ENCODE results near the gene CREBZF. TPM values are rescaled to one million over a fixed set of nuclear protein-coding genes. Genes with fewer than 3 reads are reported as not detected.
"Not testable (repeated sequence)": the region's sequence is repeated elsewhere in the genome, so short reads cannot be mapped to it uniquely, and the experiment has no call there.

Gene CREBZF
- total RNA-seq, 1 donor from 2014 or later: 42.8 TPM

DNA sequence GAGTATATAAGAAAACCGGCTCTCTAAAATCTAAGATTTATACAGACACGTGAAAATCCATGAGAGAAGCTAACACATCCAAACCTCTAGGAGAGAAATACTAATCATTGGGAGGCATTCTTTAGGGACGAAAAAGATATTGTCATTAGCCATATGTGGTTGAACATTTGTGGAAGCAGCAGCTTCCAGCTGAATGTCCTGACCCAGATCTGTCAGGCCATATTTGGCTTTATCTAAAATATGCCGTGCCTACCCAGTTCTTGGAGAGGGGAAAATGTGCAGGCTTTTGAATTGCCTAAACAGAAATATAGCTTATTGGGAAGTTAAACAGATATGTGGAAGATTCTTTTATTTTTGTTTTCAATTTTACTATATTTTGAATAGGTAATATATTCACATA lies 14.6 kb upstream of the CREBZF start:
- H3K9me3 ChIP-seq: no peaks in the 10 kb centered on the region
- H3K27me3 ChIP-seq: no peaks in the 10 kb centered on the region
- H3K27ac ChIP-seq: no peak overlapping the region
- H3K4me3 ChIP-seq: no peak overlapping the region
- ATAC-seq: no peak
- TF ChIP-seq, protein P1, sequence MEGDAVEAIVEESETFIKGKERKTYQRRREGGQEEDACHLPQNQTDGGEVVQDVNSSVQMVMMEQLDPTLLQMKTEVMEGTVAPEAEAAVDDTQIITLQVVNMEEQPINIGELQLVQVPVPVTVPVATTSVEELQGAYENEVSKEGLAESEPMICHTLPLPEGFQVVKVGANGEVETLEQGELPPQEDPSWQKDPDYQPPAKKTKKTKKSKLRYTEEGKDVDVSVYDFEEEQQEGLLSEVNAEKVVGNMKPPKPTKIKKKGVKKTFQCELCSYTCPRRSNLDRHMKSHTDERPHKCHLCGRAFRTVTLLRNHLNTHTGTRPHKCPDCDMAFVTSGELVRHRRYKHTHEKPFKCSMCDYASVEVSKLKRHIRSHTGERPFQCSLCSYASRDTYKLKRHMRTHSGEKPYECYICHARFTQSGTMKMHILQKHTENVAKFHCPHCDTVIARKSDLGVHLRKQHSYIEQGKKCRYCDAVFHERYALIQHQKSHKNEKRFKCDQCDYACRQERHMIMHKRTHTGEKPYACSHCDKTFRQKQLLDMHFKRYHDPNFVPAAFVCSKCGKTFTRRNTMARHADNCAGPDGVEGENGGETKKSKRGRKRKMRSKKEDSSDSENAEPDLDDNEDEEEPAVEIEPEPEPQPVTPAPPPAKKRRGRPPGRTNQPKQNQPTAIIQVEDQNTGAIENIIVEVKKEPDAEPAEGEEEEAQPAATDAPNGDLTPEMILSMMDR (IDR thresholded peaks at IDR 0.05): no peak
- peaks cover 13% of the 10 kb centered on the region for H3K4me1 ChIP-seq
- H3K36me3 ChIP-seq: no peaks in the 10 kb centered on the region
- intact Hi-C loops (cut with DNase I): no loop called here
- DNase-seq: no peak

DNA sequence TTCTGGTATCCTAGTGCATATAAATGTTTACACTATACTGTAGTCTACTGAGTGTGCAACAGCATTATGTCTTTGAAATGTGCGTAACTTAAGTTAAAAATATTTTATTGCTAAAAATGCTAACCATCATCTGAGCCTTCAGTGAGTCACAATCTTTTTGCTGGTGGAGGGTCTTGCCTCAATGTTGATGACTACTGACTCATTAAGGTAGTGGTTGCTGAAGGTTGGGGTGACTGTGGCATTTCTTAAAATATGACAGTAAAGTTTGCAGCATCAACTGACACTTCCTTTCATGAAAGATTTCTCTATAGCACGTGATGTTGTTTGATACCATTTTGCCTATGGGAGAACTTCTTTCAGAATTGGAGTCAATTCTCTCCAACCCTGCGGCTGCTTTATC lies 8.5 kb upstream of the CREBZF start:
- Histone ChIP-seq H3K4me1 (no peaks in the 10 kb centered on the region), H3K27me3 (no peaks in the 10 kb centered on the region), H3K36me3 (no peaks in the 10 kb centered on the region), H3K9me3 (no peaks in the 10 kb centered on the region), H3K4me3 (no peak overlapping the region), H3K27ac (no peak overlapping the region)
- DNase-seq (no peak), ATAC-seq (no peak)
- intact Hi-C loops (cut with DNase I): no loop called here
- TF ChIP-seq, protein P1 (IDR thresholded peaks at IDR 0.05): no peak

DNA sequence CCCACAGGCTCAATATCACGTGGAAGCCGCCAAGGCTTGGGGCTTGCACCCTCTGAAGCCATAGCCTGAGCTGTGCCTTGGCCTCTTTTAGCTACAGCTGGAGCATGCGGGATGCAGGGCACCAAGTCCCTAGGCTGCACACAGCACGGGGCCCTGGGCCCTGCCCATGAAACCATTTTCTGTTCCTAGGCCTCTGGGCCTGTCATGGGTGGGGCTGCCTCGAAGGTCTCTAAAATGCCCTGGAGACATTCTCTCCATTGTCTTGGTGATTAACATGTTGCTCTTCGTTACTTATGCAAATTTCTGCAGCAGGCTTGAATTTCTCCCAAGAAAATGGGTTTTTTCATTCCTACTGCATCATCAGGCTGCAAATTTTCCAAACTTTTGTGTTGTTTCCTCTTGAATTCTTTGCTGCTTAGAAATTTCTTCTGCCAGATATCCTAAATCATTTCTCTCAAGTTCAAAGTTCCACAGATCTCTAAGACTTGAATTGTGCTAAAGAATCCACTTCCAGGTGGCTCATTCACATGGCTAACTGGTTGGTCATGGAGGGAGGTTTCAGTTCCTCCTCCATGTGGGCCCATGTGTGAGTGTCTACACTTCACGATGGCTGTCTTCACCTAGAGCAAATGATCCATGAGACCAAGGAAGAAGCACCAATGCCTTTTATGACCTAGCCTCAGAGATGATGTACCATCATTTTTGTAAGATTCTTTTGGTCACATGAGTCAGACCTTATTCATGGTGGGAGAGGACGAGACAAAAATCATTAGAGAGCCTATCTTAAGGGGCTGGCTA lies 7.4 kb upstream of the CREBZF start:
- Histone ChIP-seq H3K27ac (no peak overlapping the region), H3K4me3 (no peak overlapping the region), H3K4me1 (no peaks in the 10 kb centered on the region), H3K9me3 (no peaks in the 10 kb centered on the region), H3K36me3 (no peaks in the 10 kb centered on the region), H3K27me3 (no peaks in the 10 kb centered on the region)
- no peak for ATAC-seq
- no peak for DNase-seq
- TF ChIP-seq, protein P1 (IDR thresholded peaks at IDR 0.05): no peak
- intact Hi-C loops (cut with DNase I): no loop called here

DNA sequence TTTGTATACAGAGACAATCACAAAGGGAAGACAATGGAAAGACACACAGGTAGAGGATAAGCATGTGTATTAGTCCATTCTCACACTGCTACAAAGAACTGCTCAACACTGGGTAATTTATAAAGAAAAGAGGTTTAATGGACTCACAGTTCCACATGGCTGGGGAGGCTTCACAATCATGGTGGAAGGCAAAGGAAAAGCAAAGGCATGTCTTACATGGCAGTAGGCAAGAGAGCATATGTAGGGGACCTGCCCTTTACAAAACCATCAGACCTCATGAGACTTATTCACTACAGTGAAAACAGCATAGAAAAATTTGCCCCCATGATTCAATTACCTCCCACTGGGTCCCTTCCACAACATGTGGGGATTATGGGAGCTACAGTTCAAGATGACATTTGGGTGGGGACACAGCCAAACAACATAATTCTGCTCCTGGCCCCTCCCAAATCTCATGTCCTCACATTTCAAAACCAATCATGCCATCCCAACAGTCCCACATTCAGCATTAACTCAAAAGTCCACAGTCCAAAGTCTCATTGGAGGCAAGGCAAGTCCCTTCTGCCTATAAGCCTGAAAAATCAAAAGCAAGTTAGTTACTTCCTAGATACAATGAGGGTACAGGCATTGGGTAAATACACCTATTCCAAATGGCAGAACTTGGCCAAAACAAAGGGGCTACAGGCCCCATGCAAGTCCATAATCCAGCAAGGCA lies 6.2 kb upstream of the CREBZF start:
- not testable (repeated sequence) for DNase-seq, H3K4me1 ChIP-seq

DNA sequence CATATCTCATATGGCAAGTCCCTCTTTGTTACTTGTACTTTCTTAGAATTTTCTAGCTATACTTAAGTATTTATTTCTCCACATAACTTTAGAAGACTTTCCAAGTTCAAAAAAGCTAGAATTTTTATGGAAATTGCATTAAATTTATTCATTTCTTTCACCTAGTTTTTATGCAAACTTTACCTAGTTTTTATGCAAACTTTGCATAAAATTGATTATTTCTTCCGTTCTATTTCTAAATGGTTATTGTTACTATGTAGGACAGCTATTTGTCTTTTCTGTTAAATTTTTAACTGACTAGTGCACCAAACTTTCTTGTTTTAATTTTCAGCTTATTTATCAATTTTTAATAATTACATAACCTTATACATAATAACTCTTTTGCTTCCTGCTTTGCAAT lies 3.2 kb upstream of the CREBZF start:
- ATAC-seq (no peak), DNase-seq (no peak)
- no peak overlapping the region for H3K4me3 ChIP-seq
- no peaks in the 10 kb centered on the region for H3K9me3 ChIP-seq
- H3K27me3 ChIP-seq: no peaks in the 10 kb centered on the region
- no peaks in the 10 kb centered on the region for H3K4me1 ChIP-seq
- TF ChIP-seq, protein P1 (IDR thresholded peaks at IDR 0.05): no peak
- H3K36me3 ChIP-seq: no peaks in the 10 kb centered on the region
- intact Hi-C loops (cut with DNase I): no loop called here
- no peak overlapping the region for H3K27ac ChIP-seq

More for the DNA sequence above, 6.2 kb upstream of the CREBZF start:
- H3K27ac ChIP-seq; H3K36me3 ChIP-seq; intact Hi-C loops (cut with DNase I); H3K27me3 ChIP-seq; H3K9me3 ChIP-seq; ATAC-seq; H3K4me3 ChIP-seq: not testable (repeated sequence)

DNA sequence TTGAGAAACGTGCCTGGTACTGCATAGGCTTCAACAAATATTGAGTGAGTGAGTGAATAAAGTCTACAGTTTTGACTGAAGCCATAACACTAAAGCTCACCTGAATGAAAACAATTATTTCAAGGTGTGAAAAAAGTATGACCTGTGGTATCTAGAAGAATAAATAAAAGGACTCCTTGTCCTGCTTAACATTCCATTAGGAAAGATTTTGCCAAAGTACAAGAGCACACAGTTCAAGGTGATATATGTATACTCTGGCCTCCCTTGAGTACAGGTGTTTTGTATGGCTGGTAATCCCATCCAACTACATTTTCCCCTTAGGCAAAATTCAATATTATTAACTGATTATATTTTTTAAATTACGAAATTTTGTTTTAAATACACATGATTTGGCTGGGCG lies 1.8 kb upstream of the CREBZF start:
- H3K4me1 ChIP-seq: peaks cover 13% of the 10 kb centered on the region
- ATAC-seq (no peak), DNase-seq (no peak)
- H3K27ac ChIP-seq: no peak overlapping the region
- H3K9me3 ChIP-seq: no peaks in the 10 kb centered on the region
- TF ChIP-seq, protein P1 (IDR thresholded peaks at IDR 0.05): no peak
- intact Hi-C loops (cut with DNase I): no loop called here
- no peak overlapping the region for H3K4me3 ChIP-seq
- peaks cover 13% of the 10 kb centered on the region for H3K36me3 ChIP-seq
- no peaks in the 10 kb centered on the region for H3K27me3 ChIP-seq

Measured in upper lobe of right lung (tissue), 1 donor.